IMR-90 (cell line): ENCODE data around the gene ZFP90. TPM values are rescaled to one million over a fixed set of nuclear protein-coding genes. Genes with fewer than 3 reads are reported as not detected.

ENCODE experiments used
- ATAC-seq: fragments of 200-7000 bp; cut with Tn5 transposase; 2 replicates; pipeline ENCODE4 v1.9.1; 2020; ENCODE audit warnings: low read depth, mild to moderate bottlenecking, moderate library complexity
- BruUV-seq: library from RNA; stranded (reverse); fragments of 400-500 nt; replicated peaks from 2 replicates; lab custom pipeline; 2021; lab: Mats Ljungman, UMichigan
- CTCF ChIA-PET: fragments of 300-600 bp; formaldehyde crosslinking; extraction: SDS; loops from one replicate; lab custom pipeline; 2021; ENCODE audit warnings: antibody characterized with exemption; lab: Yijun Ruan, JAX
- POLR2A ChIA-PET: fragments of 300-600 bp; sonication (Branson Sonifier 250); formaldehyde crosslinking; loops from one replicate; lab custom pipeline; 2022; ENCODE audit warnings: antibody characterized with exemption; ENCODE audit not compliant: unreplicated experiment; lab: Charles Lee
- DNase-seq: peaks from one replicate; pipeline ENCODE4 v3.0.0; 2013
- H2AFZ ChIP-seq: replicated peaks from 2 replicates; pipeline ENCODE3; 2013; ENCODE audit warnings: low read length, mild to moderate bottlenecking; ENCODE audit not compliant: poor library complexity
- H2AK5ac ChIP-seq: 2 replicates; pipeline ENCODE4 v1.6.1; 2013; ENCODE audit warnings: low read depth, low read length, inconsistent platforms
- H2AK9ac ChIP-seq: replicated peaks from 2 replicates; pipeline ENCODE3; 2013; ENCODE audit warnings: mild to moderate bottlenecking, low read depth, low read length, moderate library complexity; ENCODE audit not compliant: poor library complexity
- H2BK120ac ChIP-seq: 2 replicates; pipeline ENCODE4 v1.6.1; 2013; ENCODE audit warnings: low read depth, low read length, inconsistent platforms
- H2BK15ac ChIP-seq: 3 replicates; pipeline ENCODE4 v1.6.1; 2013; ENCODE audit warnings: low read depth, low read length, inconsistent platforms
- H2BK20ac ChIP-seq: 2 replicates; pipeline ENCODE4 v1.6.1; 2013; ENCODE audit warnings: low read depth, mild to moderate bottlenecking, inconsistent platforms, low read length, moderate library complexity
- H2BK5ac ChIP-seq: 2 replicates; pipeline ENCODE4 v1.6.1; 2013; ENCODE audit warnings: mild to moderate bottlenecking, low read depth, low read length, inconsistent platforms; ENCODE audit not compliant: poor library complexity, severe bottlenecking
- H3K14ac ChIP-seq: replicated peaks from 2 replicates; pipeline ENCODE4 v1.6.1; 2013; ENCODE audit warnings: low read depth, low read length, inconsistent platforms
- H3K18ac ChIP-seq: 2 replicates; pipeline ENCODE4 v1.6.1; 2013; ENCODE audit warnings: low read depth, low read length, control low read depth
- H3K23ac ChIP-seq: 2 replicates; pipeline ENCODE4 v1.6.1; 2013; ENCODE audit warnings: low read depth, low read length, inconsistent platforms
- H3K27ac ChIP-seq: 2 replicates; pipeline ENCODE4 v1.5.1; 2013; ENCODE audit warnings: mild to moderate bottlenecking, control low read depth, low read length; ENCODE audit not compliant: insufficient read depth
- H3K27me3 ChIP-seq: 2 replicates; pipeline ENCODE4 v1.6.1; 2013; ENCODE audit warnings: low read length; ENCODE audit not compliant: control insufficient read depth, insufficient read depth
- H3K36me3 ChIP-seq: 2 replicates; pipeline ENCODE4 v1.6.1; 2013; ENCODE audit warnings: low read length, mixed read lengths; ENCODE audit not compliant: control insufficient read depth, insufficient read depth
- H3K4ac ChIP-seq: 2 replicates; pipeline ENCODE4 v1.6.1; 2013; ENCODE audit warnings: low read depth, low read length, inconsistent platforms
- H3K4me1 ChIP-seq: 2 replicates; pipeline ENCODE4 v1.6.1; 2013; ENCODE audit warnings: low read length, mixed read lengths; ENCODE audit not compliant: control insufficient read depth, insufficient read depth
- H3K4me2 ChIP-seq: 2 replicates; pipeline ENCODE4 v1.6.1; 2013; ENCODE audit warnings: low read depth, mild to moderate bottlenecking, control low read depth, low read length, moderate library complexity
- H3K4me3 ChIP-seq: 2 replicates; pipeline ENCODE4 v1.5.1; 2013; ENCODE audit warnings: low read depth, mild to moderate bottlenecking, control low read depth, low read length, moderate library complexity; ENCODE audit not compliant: insufficient read depth
- H3K56ac ChIP-seq: 2 replicates; pipeline ENCODE4 v1.6.1; 2013; ENCODE audit warnings: low read length, inconsistent platforms; ENCODE audit not compliant: insufficient read depth; ENCODE audit errors: extremely low read depth
- H3K79me1 ChIP-seq, 2 experiments: 2 replicates each; pipeline ENCODE4 v1.6.1; 2013; ENCODE audit warnings: low read length in 2 of 2, inconsistent platforms in 1 of 2, low read depth in 1 of 2
- H3K9ac ChIP-seq: 2 replicates; pipeline ENCODE4 v1.6.1; 2013; ENCODE audit warnings: low read depth, low read length, control low read depth
- H3K9me1 ChIP-seq: 2 replicates; pipeline ENCODE4 v1.6.1; 2013; ENCODE audit warnings: low read length, inconsistent platforms; ENCODE audit not compliant: insufficient read depth
- H3K9me3 ChIP-seq: 2 replicates; pipeline ENCODE4 v1.6.1; 2013; ENCODE audit warnings: low read length; ENCODE audit not compliant: control insufficient read depth, insufficient read depth
- H4K20me1 ChIP-seq: 2 replicates; pipeline ENCODE4 v1.6.1; 2013; ENCODE audit warnings: low read length, inconsistent platforms; ENCODE audit not compliant: insufficient read depth
- H4K5ac ChIP-seq: 2 replicates; pipeline ENCODE4 v1.6.1; 2013; ENCODE audit warnings: mild to moderate bottlenecking, low read depth, low read length, control low read depth
- H4K8ac ChIP-seq, 2 experiments: 2 replicates each; pipeline ENCODE4 v1.6.1; 2013; ENCODE audit warnings: low read depth in 2 of 2, low read length in 2 of 2, control low read depth in 1 of 2, inconsistent platforms in 1 of 2
- H4K91ac ChIP-seq: 2 replicates; pipeline ENCODE4 v1.6.1; 2013; ENCODE audit warnings: low read depth, low read length, inconsistent platforms; ENCODE audit not compliant: insufficient read depth
- FOS ChIP-seq: fragments of 150-350 bp; IDR thresholded peaks from 2 replicates; pipeline ENCODE4 v1.6.1; 2016; ENCODE audit warnings: low read depth, low read length
- SMC3 ChIP-seq: fragments of 150-350 bp; IDR thresholded peaks from 2 replicates; pipeline ENCODE4 v1.6.1; 2016; ENCODE audit warnings: low read depth, mild to moderate bottlenecking, antibody characterized with exemption, low read length, moderate library complexity
- WGBS, 2 experiments: methylation state at CpG; one replicate each; pipeline versions ENCODE4 v1.1.5 to v1.1.7; 2013; ENCODE audit warnings: missing lambda C conversion rate in 2 of 2; ENCODE audit not compliant: insufficient read length in 1 of 2; ENCODE audit errors: extremely low coverage in 2 of 2; 5-methylcytosine and 5-hydroxymethylcytosine counted together
- dilution Hi-C: fragments of 300-500 bp; cut with HindIII; formaldehyde crosslinking; loops from one replicate; pipeline ENCODE4 v1.14.3; 2018; ENCODE audit warnings: low sequenced_read_pairs; ENCODE audit not compliant: unreplicated experiment
- in situ Hi-C: fragments of 300-500 bp; cut with MboI; formaldehyde crosslinking; loops from 3 replicates; pipeline ENCODE4 v1.14.3; 2019; ENCODE audit warnings: low sequenced_read_pairs, inconsistent platforms, mixed read lengths
- intact Hi-C: fragments of 100-400 bp; cut with micrococcal nuclease; formaldehyde crosslinking; loops from 2 replicates; pipeline ENCODE4 v1.10.0; 2022
- polyA plus RNA-seq, 3 experiments: library from polyadenylated mRNA; depleted of rRNA; stranded (reverse); fragments of >200 nt; gene quantifications; 2 replicates each; pipeline ENCODE4 v1.2.3, GENCODE V29; 2012; ENCODE audit warnings: low replicate concordance in 1 of 3
- total RNA-seq: library from RNA; depleted of rRNA; stranded (reverse); fragments of >200 nt; gene quantifications from 2 replicates; pipeline ENCODE4 v1.2.3, GENCODE V29; 2012

Gene ZFP90
- total and polyA plus RNA-seq, 2 of the 4 experiments (the other 2 are of a cell fraction): 7.3 to 22.6 TPM

DNA sequence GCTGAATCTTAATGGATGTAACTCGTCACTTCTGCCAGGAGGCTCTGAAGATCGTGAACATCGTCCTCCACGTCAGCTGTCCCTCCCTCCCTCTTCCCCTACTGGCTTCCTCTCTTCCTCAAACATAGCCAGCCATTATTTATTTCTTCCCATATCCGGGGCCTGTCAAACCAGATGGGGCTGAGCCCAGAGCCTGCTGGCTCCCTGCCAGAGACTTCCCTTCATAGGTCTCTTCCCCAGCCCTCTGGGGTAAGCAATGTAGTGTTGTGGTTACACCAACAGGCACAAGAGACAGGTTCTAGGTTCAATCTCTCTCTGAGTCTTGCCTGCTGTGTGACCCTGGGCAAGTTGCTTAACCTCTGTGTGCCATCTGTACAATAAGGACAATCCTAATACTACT, 40.1 kb upstream of the ZFP90 start:
- Histone ChIP-seq H3K4me1 (no peaks in the 10 kb centered on the region), H4K8ac (no peak overlapping the region)
- TF ChIP-seq SMC3 (no peak), FOS (no peak)

More for the DNA sequence above, 40.1 kb upstream of the ZFP90 start:
- Histone ChIP-seq H3K56ac (no peak overlapping the region), H3K36me3 (no peaks in the 10 kb centered on the region), H3K4me3 (no peak overlapping the region), H2BK5ac (no peak overlapping the region), H3K23ac (no peak overlapping the region), H2BK15ac (no peak overlapping the region), H2AK5ac (no peak overlapping the region), H3K9me3 (0 out of 2 replicates have a peak, but pooled peaks cover under 1% of the 10 kb centered on the region), H3K9ac (no peak overlapping the region), H2AK9ac (no peak overlapping the region), H2BK20ac (no peak overlapping the region), H2AFZ (no peak overlapping the region), H3K14ac (no peak overlapping the region), H3K79me1 (no peaks in the 10 kb centered on the region), H3K4ac (no peak overlapping the region), H4K91ac (no peak overlapping the region), H3K9me1 (no peaks in the 10 kb centered on the region), H3K4me2 (no peak overlapping the region), H3K27me3 (peaks cover 25% of the 10 kb centered on the region), H4K20me1 (no peaks in the 10 kb centered on the region), H3K18ac (no peak overlapping the region), H2BK120ac (no peak overlapping the region), H3K27ac (no peak overlapping the region), H4K5ac (no peak overlapping the region)
- ATAC-seq (no peak), DNase-seq (no peak)
- 11% methylated on average over 3 of the region's 5 CpGs; no CpG with 5 or more reads in 1 of the 2 experiments for WGBS, 2 experiments
- dilution Hi-C loops: no loop called here
- in situ Hi-C loops: no loop called here
- ChIA-PET POLR2A (no interaction called here), CTCF (no interaction called here)
- intact Hi-C loops: no loop called here
- BruUV-seq: no TSS peak
